ENCODE data around the gene MCOLN1. TPM values are rescaled to one million over a fixed set of nuclear protein-coding genes. Genes with fewer than 3 reads are reported as not detected.

MCOLN1 gene
- total and polyA plus RNA-seq, 9 of the 15 experiments (the other 6 are each of a cell fraction or from before 2014, with no cell fraction given), result 0.25 to 15.4 (median 7.1) TPM

GRCh38 chr19:7550987-7551761, 28.8 kb downstream of the MCOLN1 start (continued):
- TF ChIP-seq ZNF592 (IDR thresholded peaks at IDR 0.05) (peak; percentile 88), RNF2 (IDR thresholded peaks at IDR 0.05) (peak; percentile 29; the same call in 1 of the 2 replicates)

- in situ Hi-C loops (cut with MboI) (no loop called here), intact Hi-C loops (cut with micrococcal nuclease) (no loop called here)
- Histone ChIP-seq H4K20me1 (replicated peaks; ENCODE audit: control insufficient read depth, insufficient read depth, low read length) (no peaks in the 10 kb centered on the region), H3K4me1 (replicated peaks in 1 of 2; ENCODE audit: control insufficient read depth in 2 of 2, insufficient read depth in 2 of 2, low read length in 2 of 2) (peaks cover 0 to 36% of the 10 kb centered on the region in 2 experiments; a peak in 3 of 5 replicates), H3K4me2 (ENCODE audit: insufficient read depth, low read length) (no peak overlapping the region), H3K27ac (ENCODE audit: extremely low read depth, low read depth, low read length) (no peak overlapping the region), H3K27me3 (ENCODE audit: control insufficient read depth in 2 of 2, insufficient read depth in 2 of 2, low read length in 2 of 2) (no peaks in the 10 kb centered on the region), H3K9me1 (ENCODE audit: control insufficient read depth, insufficient read depth, low read length) (no peaks in the 10 kb centered on the region), H3K9ac (ENCODE audit: insufficient read depth in 1 of 2, low read depth in 2 of 2, low read length in 2 of 2) (no peak overlapping the region), H3K4me3 (no peak overlapping the region), H3K36me3 (ENCODE audit: control insufficient read depth, insufficient read depth, low read length) (peaks cover 10% of the 10 kb centered on the region; the same call in 1 of the 3 replicates), H3K9me3 (replicated peaks; ENCODE audit: control insufficient read depth, insufficient read depth, low read depth, low read length) (0 out of 2 replicates have a peak, but pooled peaks cover 3% of the 10 kb centered on the region), H3K79me2 (ENCODE audit: control insufficient read depth, insufficient read depth, low read length) (no peaks in the 10 kb centered on the region), H2AFZ (ENCODE audit: low read depth, low read length) (no peak overlapping the region)
- ChIA-PET CTCF (ENCODE audit: low intra/inter-chr PET ratio) (no interaction called here), POLR2A (interaction anchor here (0.6 kb wide), 1 partner anchor 32 kb away, joined by 3 read pairs; no protein-coding TSS in a partner anchor)
- WGBS (ENCODE audit: insufficient coverage, low coverage, missing lambda C conversion rate), result 0% methylated on average over 1 of the region's 2 CpGs
- no peak for FAIRE-seq
- DNase-seq (ENCODE audit: extremely low read depth in 1 of 4, low spot score in 3 of 4), result no peak
- BruUV-seq (replicated peaks), result no TSS peak
- ATAC-seq, result no peak
- TF ChIP-seq MEF2D (tag; conservative IDR thresholded peaks at IDR 0.05; ENCODE audit: low read depth) (no peak), ZNF75A (CRISPR knock-in tag; IDR thresholded peaks at IDR 0.05) (no peak), NR0B1 (IDR thresholded peaks at IDR 0.05; ENCODE audit: partially characterized antibody) (no peak), ETV6 (IDR thresholded peaks at IDR 0.05; ENCODE audit: borderline replicate concordance in 1 of 2, low read depth in 2 of 2, low read length in 1 of 2) (no peak), ETV6 (CRISPR knock-in tag; IDR thresholded peaks at IDR 0.05; ENCODE audit: borderline replicate concordance) (no peak), RNF2 (IDR thresholded peaks at IDR 0.05) (no peak), ZNF79 (CRISPR knock-in tag; IDR thresholded peaks at IDR 0.05; ENCODE audit: low read depth) (no peak), CREB5 (CRISPR knock-in tag; IDR thresholded peaks at IDR 0.05) (no peak), SRSF1 (IDR thresholded peaks at IDR 0.05; ENCODE audit: low read depth, low read length) (no peak), ZNF311 (CRISPR knock-in tag; IDR thresholded peaks at IDR 0.05) (no peak)
These were observed 30.4 kb downstream of the MCOLN1 start for GRCh38 chr19:7552781-7553180.

Measured in K562 (cell line).